ENCODE measurements around the gene SMYD3. TPM values are rescaled to one million over a fixed set of nuclear protein-coding genes. Genes with fewer than 3 reads are reported as not detected.
"Not testable (repeated sequence)": the region's sequence is repeated elsewhere in the genome, so short reads cannot be mapped to it uniquely, and the experiment has no call there.

The SMYD3 gene
- total and polyA plus RNA-seq, 8 donors: 20.4 to 35.1 (median 24.3) TPM

DNA sequence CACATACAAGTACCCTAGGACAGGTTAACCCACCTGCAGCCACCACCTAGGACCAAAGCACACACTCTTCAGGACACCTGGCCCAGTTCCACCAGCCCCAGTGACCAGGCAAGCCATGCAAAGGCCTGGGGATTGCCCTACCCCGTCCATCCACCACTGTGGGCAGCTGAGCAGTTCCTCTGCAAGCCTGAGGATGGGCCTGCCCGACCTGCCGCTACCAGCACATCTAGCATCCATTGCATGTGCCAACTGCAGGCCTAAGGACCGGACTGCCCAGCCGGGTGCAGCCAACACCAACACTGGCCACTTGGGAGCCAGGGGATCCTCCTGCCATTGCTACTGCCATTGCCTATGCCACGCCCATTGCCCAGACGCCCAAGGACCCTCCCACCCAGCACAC is 558.3 kb downstream of the SMYD3 start:
- Histone ChIP-seq H3K4me1 (peaks cover 0 to 5% of the 10 kb centered on the region in 2 donors), H3K27me3 (no peaks in the 10 kb centered on the region), H3K36me3 (no peaks in the 10 kb centered on the region), H3K4me3 (no peak overlapping the region), H3K27ac (no peak overlapping the region), H3K9me3 (peaks cover 0 to 8% of the 10 kb centered on the region in 2 donors)
- peak in 1 of 4 donors; percentile 67 for DNase-seq
- intact Hi-C loops (cut with DNase I): no loop called here
- no peak for ATAC-seq
- TF ChIP-seq, protein P1, sequence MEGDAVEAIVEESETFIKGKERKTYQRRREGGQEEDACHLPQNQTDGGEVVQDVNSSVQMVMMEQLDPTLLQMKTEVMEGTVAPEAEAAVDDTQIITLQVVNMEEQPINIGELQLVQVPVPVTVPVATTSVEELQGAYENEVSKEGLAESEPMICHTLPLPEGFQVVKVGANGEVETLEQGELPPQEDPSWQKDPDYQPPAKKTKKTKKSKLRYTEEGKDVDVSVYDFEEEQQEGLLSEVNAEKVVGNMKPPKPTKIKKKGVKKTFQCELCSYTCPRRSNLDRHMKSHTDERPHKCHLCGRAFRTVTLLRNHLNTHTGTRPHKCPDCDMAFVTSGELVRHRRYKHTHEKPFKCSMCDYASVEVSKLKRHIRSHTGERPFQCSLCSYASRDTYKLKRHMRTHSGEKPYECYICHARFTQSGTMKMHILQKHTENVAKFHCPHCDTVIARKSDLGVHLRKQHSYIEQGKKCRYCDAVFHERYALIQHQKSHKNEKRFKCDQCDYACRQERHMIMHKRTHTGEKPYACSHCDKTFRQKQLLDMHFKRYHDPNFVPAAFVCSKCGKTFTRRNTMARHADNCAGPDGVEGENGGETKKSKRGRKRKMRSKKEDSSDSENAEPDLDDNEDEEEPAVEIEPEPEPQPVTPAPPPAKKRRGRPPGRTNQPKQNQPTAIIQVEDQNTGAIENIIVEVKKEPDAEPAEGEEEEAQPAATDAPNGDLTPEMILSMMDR (IDR thresholded peaks at IDR 0.05): no peak

DNA sequence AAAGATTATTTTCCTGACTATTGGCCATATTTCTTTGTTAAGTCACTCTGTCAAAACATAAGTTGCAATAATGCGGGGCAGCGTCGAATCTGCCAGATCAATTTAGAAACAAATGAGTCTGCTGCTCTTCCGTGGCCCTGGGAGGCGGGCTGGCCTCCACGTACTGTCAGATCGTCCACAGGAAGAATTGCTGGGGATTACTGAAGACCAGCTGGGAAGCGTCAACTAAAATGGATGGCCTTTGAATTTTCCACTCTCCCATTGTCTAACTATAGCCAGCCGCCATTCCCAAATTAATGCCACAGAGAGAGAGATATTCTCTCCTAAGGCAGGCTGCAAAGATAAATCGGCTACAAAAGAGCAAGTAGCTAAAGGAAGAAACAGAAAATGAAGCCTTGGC is 560.2 kb downstream of the SMYD3 start:
- DNase-seq: peak in 2 of 4 donors; percentile 45 to 61
- intact Hi-C loops (cut with DNase I): no loop called here
- peak; percentile 57 for ATAC-seq
- H3K4me1 ChIP-seq: no peaks in the 10 kb centered on the region
- H3K27me3 ChIP-seq: no peaks in the 10 kb centered on the region
- H3K27ac ChIP-seq: peak overlapping the region in 1 of 2 donors; percentile 51
- no peaks in the 10 kb centered on the region for H3K36me3 ChIP-seq
- H3K4me3 ChIP-seq: no peak overlapping the region
- TF ChIP-seq, protein P1 (IDR thresholded peaks at IDR 0.05): no peak
- H3K9me3 ChIP-seq: peaks cover 0 to 8% of the 10 kb centered on the region in 2 donors

DNA sequence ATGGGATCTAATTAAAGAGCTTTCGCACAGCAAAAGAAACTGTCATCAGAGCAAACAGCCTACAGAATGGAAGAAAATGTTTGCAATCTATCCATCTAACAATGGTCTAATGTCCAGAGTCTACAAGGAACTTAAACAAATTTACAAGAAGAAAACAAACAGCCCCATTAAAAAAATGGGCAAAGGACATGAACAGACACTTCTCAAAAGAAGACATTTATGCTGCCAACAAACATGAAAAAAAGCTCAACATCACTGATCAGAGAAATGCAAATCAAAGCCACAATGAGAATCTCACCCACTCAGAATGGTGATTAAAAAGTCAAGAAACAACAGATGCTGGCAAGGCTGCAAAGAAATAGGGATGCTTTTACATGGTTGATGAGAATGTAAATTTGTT is 561.9 kb downstream of the SMYD3 start:
- H3K27ac ChIP-seq; intact Hi-C loops (cut with DNase I); H3K4me1 ChIP-seq; ATAC-seq; DNase-seq; H3K9me3 ChIP-seq; H3K27me3 ChIP-seq; H3K36me3 ChIP-seq; H3K4me3 ChIP-seq: not testable (repeated sequence)

DNA sequence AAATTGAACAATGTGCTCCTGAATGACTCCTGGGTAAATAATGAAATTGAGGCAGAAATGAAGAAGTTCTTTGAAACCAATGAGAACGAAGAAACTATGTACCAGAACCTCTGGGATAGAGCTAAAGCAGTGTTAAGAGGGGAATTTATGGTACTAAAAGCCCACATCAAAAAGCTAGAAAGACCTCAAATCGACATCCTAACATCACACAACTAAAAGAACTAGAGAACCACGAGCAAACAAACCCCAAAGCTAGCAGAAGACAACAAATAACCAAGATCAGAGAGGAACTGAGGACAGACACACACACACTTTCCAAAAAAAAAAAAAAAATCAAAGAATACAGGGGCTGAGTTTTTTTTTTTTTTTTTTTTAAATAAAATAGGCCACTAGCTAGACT is 564.2 kb downstream of the SMYD3 start:
- H3K27me3 ChIP-seq: no peaks in the 10 kb centered on the region
- H3K27ac ChIP-seq: no peak overlapping the region
- TF ChIP-seq, protein P1 (IDR thresholded peaks at IDR 0.05): no peak
- H3K4me1 ChIP-seq: no peaks in the 10 kb centered on the region
- intact Hi-C loops (cut with DNase I): no loop called here
- DNase-seq (no peak), ATAC-seq (no peak)
- H3K4me3 ChIP-seq: no peak overlapping the region
- peaks cover 0 to 8% of the 10 kb centered on the region in 2 donors for H3K9me3 ChIP-seq
- H3K36me3 ChIP-seq: no peaks in the 10 kb centered on the region

DNA sequence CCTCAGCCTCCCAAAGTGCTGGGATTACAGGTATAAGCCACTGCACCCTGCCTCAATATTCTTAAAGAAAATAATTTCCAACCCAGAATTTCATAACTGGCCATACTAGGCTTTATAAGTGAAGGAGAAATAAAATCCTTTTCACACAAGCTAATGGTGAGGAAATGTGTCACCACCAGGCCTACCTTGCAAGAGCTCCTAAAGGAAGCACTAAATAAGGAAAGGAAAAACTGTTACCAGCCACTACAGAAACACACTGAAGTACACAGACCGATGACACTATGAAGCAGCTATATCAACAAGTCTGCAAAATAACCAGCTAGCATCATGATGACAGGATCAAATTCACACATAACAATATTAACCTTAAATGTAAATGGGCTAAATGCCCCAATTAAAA is 565.3 kb downstream of the SMYD3 start:
- H3K27me3 ChIP-seq; H3K9me3 ChIP-seq; H3K27ac ChIP-seq; H3K4me3 ChIP-seq; ATAC-seq; intact Hi-C loops (cut with DNase I); H3K36me3 ChIP-seq; H3K4me1 ChIP-seq; DNase-seq: not testable (repeated sequence)

DNA sequence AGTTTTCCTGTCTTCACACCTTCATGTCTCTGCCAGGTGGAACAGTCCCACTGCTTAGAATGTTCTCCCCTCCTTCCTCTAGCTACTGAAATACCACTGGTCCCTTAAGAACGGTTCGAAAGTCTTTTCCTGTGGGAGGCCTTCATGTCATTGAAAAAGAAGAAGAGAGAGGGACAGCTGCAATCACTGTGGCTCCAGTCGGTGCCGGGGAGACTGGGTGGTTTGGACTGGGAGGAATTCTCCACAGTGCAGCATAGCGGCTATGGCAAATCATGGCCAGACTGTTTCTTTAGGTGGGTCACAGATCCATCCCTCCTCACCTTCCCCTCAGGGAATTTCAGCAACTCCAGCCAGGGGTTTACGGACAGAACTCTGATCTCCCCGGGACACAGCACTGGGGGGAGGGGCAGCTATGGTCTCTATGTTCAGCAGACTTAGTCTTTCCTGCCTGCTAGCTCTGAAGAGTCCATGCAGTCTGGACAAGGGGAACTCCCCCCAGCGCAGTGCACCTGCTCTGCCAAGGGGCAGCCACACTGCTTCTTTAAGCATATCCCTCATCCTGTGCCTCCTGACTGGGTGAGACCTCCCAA is 567.2 kb downstream of the SMYD3 start:
- DNase-seq (no peak), ATAC-seq (no peak)
- TF ChIP-seq, protein P1 (IDR thresholded peaks at IDR 0.05): no peak

More for the DNA sequence above, 567.2 kb downstream of the SMYD3 start:
- Histone ChIP-seq H3K4me1 (no peaks in the 10 kb centered on the region), H3K27ac (no peak overlapping the region), H3K27me3 (no peaks in the 10 kb centered on the region), H3K36me3 (no peaks in the 10 kb centered on the region), H3K9me3 (peaks cover 0 to 3% of the 10 kb centered on the region in 2 donors), H3K4me3 (no peak overlapping the region)
- intact Hi-C loops (cut with DNase I): no loop called here
